NCI-H128 (cell line): ENCODE results near the gene ADORA1.

Experiments used
- DNase-seq: peaks from one replicate; lab custom pipeline; 2025; ENCODE audit not compliant: unreplicated experiment; lab: John Stamatoyannopoulos, UW

Gene ADORA1

GRCh38 chr1:203127666-203128430 is at the start of gene ADORA1:
ADORA1 (plus strand) TSS chr1:203127726; CDS start chr1:203128842, 1,116 bp downstream.
- peak; percentile 32 for DNase-seq

GRCh38 chr1:203077956-203078355 is 49.6 kb upstream of the ADORA1 start:
- DNase-seq, result no peak

DNA sequence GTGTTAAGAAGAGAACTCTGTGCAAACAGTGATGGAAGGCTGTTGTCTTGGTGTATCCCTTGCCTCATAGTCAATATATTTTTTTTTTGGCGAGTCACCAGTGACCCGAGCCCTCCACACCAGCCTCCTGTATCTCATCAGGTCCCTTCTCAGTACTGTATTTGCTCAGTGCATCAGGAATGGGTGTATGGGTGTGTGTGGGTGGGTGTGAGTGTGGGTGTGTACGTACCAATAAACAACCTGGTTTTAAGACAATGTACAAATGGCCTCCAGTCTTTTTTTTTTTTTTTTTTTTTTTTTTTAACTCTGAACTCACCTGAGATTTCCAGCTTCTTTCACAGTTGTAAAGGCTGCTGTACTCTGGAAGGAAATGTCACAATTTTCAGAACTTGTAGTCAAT is 49.0 kb upstream of the ADORA1 start:
- DNase-seq, result no peak

- DNase-seq, result no peak
Measured at GRCh38 chr1:203080456-203080855, 47.1 kb upstream of the ADORA1 start.

DNA sequence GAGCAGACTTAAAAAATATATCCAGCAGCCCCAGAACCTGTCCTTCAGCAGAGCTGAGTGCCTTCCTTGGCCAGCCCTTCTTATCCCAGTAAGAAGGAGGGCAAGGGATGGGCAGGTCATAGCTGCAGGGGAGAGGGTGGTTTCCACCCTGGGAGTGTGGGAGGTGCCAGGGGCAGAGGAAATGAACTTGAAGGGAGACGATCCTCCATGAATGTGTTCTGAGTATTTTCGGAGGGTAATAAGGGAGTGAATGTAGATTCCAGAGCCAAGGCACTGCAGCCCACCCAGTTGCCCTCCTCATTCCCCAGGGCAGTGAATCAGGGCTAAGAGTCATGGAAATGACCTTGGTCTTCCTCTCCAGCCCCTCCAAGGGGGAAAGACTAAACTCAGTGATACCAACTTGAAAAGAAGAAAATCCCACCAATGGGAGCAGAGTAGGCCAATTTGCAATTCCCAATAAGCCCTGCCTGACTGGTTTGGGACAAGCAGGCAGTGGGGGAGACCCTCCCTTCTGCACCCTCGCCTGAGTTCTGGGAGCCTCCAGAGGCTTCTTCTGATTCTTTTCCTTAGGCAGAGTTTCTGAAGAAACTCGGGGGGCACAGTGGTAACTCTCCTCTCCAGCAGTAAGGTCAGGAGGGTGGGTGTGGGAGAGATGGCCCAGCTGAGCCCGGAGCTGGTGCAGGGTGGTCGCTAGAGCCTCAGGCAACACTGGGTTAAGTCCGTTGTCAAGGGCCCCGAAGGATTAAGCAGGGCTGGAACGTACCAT is 45.9 kb upstream of the ADORA1 start:
- DNase-seq, result no peak

- no peak for DNase-seq
Measured at GRCh38 chr1:203082231-203082505, 45.4 kb upstream of the ADORA1 start.

DNA sequence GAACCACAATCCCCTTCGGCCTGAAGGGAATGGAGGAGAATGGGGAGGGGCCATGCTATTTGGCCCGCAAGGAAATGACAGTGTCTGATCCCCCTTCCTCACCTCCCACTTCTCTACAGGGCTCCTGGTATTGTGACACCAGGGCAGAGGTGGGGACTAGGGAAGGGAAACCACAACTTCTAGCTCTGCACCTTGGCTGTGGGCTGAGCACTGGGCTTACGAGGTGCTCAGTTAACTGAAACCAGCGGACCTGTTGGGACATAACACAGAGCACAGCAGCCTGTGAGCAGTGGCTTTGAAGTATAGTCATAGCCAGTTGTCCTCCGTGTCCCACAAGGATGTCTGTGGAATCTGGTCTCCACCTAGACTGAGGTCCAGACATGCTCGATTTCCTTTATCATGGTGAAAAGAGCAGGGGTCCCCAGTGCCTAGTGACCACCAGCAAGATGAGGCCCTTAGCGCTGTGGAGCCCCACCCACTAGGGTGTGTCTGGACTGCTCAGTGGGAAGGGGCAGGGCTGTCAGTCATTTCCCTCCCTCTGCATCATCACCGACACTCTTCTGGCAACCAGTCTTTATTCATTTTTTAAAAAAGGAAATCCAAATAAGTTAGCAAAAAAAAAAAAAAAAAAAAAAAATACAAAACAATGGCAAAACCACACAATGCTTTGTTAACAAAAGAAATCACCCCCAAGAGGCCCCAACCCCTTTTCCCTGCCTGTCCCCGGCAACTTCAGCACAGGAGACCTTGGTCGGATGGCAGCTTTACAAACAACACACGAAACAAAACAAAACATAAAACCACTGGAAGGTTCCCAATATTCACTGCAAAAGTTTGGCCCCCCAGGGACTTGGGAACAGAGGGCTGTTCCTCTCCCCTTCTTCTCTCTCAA is 44.7 kb upstream of the ADORA1 start:
- no peak for DNase-seq

GRCh38 chr1:203083463-203083921 is 44.0 kb upstream of the ADORA1 start:
- DNase-seq, result no peak

DNA sequence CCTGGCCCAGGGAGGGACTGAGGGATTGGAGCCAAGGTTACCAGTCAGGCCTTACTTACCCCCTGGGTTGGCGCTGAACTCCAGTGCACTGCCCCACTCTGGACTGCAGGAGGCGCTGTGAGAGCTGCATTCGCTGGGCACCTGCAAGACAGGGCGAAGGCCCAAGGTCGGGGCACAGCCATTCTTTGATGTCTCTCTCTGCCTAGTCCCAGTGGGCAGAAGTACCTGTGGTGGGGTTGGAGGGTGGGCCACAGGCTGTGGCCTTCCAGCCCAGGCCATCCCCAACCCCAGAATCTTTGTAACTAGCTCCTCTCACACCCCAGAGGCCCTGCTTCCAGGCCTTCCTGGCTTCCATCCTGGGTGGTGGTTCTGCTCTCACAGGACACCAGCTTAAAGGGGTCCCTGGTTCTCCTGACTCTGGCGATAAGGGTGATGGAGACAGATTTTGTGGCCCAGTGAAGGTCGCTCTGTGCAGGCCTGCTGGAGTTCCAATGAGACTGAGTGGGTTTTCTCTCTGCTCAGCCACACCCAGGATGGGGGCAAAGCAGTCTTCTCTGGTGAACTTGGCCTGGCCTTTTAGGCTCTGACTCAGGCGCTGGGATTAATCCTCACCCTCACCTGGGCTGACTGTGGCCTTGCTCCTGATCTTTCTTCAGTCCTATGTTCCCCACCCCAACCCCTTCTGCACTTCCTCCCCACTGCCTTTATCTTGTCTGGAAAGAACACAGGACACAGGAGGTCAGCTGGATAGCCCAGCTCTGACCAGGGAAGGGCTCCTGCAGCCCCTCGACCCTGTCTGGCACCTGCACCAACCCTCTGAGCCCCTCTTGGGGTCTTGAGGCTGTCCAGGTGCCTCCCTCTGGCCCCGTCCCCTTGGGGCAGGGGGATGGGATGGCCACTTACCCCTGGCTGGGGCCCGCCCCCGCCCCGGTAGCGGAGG is 42.7 kb upstream of the ADORA1 start:
- no peak for DNase-seq

DNA sequence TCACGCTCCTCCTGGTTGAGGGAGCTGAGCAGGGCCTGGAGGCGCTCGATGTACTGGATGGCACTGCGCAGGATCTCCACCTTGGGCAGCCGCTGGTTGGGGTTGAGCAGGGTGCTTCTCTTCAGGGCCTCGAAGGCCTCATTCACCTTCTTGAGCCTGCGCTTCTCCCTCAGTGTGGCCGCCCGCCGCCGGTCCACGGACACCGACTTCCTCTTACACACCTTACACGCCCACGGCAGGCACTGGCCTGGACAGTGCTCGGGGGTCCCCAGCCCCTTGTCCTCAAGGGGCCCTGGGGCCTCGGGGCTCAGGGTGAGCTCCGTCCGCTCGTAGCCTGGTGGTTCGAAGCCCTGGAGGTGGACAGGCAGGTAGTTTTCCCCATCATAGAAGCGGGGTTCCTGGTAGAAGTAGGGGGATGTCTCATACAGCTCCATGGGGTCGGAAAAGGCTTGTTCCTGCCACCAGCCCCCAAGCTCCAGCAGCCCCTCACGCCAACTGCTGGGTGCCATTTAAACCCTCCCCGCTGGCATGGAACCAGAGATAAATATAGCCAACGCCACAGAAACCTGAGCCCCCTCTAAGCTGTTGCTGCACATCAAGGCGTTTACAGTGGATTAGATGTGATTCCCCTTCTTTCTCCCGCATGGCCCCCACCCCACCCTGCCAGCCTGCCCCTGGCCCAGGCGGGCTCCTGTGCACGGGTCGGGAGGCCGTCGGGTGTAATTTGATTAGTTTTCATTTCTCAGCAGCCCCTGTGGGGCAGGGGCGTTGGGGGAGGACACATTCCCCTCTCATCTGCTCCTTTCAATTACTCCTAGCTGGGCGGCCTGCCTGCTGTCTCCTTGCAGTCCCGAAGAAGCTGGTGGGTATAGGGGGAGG is 41.8 kb upstream of the ADORA1 start, which contains the start of gene MYOG:
Gene MYOG (minus strand): TSS at position 485 of the 879 bp plus-strand sequence. CDS start 51 bp downstream, at position 434.
- DNase-seq, result no peak

DNA sequence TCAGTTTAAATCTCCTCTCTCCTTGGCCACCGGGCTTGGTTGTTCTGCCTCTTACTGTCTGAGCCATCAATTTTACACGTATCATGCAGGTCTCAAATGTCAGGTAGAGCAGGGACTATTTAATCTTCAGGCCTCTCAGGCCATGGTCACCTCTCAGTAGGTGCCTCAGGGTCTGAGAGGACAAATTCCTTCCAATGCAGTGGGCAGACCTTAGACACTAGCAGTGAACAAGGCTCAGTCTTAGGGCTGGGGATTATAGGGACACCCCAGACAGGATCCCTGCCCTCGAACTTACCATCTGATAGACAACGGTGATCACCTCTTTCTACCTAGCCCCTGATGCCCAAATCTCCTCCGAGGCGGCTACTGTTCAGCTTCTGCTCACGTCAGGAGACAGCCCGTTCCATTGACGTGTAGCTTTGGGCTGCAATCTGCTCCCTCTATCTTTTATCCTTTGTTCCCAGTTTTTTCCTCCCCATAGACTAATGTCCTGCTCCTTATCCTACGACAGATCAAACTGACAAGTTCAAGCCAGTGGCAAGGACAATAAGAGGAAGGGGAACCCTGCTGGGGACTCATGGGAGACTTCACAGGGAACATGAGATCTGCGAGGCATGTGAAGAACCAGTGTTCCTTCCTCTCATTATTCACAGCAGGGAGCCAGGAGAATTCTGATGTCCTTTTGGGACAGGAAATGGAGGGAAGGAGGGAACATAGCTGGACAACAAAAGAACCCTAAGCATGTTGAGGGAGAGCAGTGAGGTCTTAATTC is 40.3 kb upstream of the ADORA1 start:
- DNase-seq, result no peak

DNA sequence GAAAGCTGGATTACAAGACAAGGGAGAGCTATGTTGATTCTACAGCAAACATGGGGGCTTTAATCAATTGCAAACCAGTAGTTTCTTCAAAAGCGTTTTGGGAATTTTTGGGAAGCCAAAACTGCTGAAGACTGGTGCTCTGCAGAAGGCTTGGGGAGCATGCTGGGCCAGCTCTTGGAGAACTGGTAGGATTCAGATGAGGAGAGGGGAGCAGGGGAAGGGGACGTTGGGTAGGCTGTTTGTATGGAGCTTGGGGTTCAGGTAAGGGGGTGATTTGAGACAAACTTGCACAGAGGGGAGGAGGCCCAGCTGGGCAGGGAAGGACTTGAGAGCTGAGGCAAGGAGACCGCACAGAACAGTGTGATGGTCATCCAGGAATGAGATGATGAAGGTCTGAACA is 39.1 kb upstream of the ADORA1 start:
- no peak for DNase-seq

DNA sequence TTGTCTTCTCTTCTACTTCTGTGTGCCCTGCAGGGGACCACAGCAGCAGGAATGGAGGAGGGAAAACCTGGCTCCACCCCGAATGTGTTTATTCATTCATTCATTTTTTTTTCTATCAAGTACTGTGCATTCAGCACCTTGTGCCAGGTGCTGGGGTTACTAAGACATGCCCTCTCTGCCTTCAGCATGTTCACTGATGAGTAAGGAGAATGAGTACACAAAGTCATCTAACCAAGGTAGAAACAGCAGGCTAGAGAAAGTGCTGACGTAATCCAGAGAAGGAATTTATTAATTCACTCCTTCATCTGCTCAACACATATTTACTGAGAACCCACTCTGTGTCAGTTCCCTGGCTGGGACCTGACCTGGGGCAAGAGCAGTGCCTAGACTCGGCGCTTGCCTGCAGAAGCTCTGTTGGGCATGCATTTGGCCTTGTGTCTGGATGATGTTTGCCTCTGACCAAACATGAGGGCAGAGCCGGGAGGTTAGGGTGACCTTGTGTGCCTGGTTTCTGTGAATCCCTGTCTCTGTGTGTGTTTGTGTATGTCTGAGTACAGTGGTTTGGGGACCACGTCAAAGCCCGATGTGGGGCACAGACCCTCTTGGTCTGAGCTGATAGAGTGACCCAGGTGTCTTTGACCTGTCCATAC is 38.4 kb upstream of the ADORA1 start:
- DNase-seq, result no peak

- DNase-seq, result no peak
Measured at GRCh38 chr1:203089651-203090045, 37.9 kb upstream of the ADORA1 start.

DNA sequence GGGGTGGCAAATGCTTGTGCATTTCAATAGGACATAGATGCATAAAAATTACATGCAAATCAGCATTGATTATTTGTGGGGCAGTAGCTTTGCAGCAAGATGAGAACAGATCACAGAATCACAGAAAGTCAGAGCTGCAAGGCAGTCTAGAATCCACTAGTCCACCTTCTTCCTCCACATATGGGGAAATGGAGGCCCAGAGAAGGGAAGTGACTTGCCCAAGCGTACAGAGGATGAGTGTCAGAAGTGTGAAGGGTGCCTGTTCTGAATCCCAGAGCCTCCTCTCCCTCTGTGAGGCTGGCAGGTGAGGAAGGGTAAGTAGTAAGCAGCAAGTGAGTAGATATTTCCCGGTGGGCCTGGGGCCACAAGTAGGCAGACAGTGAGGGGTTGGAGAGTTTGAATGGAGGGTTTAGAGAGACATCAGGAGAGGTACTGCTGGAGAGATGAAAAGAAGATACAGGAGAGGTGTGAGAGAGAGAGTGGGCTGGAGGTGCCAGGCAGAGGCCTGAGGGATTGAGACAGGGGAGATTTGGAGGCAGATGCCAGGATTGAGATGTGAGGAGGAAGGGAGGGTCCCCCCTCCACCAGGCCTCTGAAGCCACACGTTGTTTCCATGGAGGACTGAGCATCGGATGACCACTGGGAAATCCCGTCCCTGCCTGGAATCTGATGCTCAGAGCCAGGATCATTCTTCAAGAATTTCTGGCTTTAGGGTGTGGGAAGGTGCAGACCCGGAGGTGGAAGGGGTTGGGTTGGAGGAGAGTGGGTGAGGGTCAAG is 36.9 kb upstream of the ADORA1 start:
- DNase-seq, result no peak

GRCh38 chr1:203091199-203091477 is 36.4 kb upstream of the ADORA1 start:
- no peak for DNase-seq

- DNase-seq, result no peak
Measured at GRCh38 chr1:203091761-203092330, 35.7 kb upstream of the ADORA1 start.
